OCI-LY7 (cell line): ENCODE measurements around the gene RASD1. TPM values are rescaled to one million over a fixed set of nuclear protein-coding genes. Genes with fewer than 3 reads are reported as not detected.

ENCODE experiments used
- BruUV-seq: library from RNA; stranded (reverse); fragments of 400-500 nt; replicated peaks from 2 replicates; lab custom pipeline; 2021; lab: Mats Ljungman, UMichigan
- CTCF ChIA-PET: fragments of 300-600 bp; sonication (Branson Sonifier 250); formaldehyde crosslinking; loops from one replicate; lab custom pipeline; 2022; ENCODE audit warnings: antibody characterized with exemption; ENCODE audit not compliant: unreplicated experiment; lab: Charles Lee
- POLR2A ChIA-PET: fragments of 300-600 bp; sonication (Branson Sonifier 250); formaldehyde crosslinking; loops from one replicate; lab custom pipeline; 2022; ENCODE audit warnings: antibody characterized with exemption; lab: Charles Lee
- DNase-seq: peaks from one replicate; pipeline ENCODE4 v3.0.0-alpha.2; 2015; ENCODE audit warnings: low spot score
- H2AFZ ChIP-seq: fragments of 200-600 bp; sonication (generic), shearing (Covaris generic); 2 replicates; pipeline ENCODE4 v1.6.1; 2014; ENCODE audit warnings: mild to moderate bottlenecking, antibody characterized with exemption, low read length, moderate library complexity
- H3K27ac ChIP-seq: fragments of 200-600 bp; sonication (generic); 2 replicates; pipeline ENCODE4 v1.5.1; 2014; ENCODE audit warnings: mixed run types, low read depth, mild to moderate bottlenecking, moderate library complexity, low read length, inconsistent platforms; ENCODE audit not compliant: poor library complexity, severe bottlenecking
- H3K36me3 ChIP-seq: fragments of 200-600 bp; sonication (generic); 2 replicates; pipeline ENCODE4 v1.6.1; 2014; ENCODE audit warnings: mild to moderate bottlenecking, antibody characterized with exemption, low read length, moderate library complexity, mixed read lengths; ENCODE audit not compliant: insufficient read depth
- H3K4me1 ChIP-seq: fragments of 200-600 bp; sonication (generic); 2 replicates; pipeline ENCODE4 v1.5.1; 2014; ENCODE audit warnings: mild to moderate bottlenecking, low read length; ENCODE audit not compliant: insufficient read depth, poor library complexity, severe bottlenecking
- H3K4me2 ChIP-seq: fragments of 200-600 bp; sonication (generic); 2 replicates; pipeline ENCODE4 v1.6.1; 2014; ENCODE audit warnings: mild to moderate bottlenecking, low read length
- H3K4me3 ChIP-seq: fragments of 200-600 bp; sonication (generic); 2 replicates; pipeline ENCODE4 v1.5.1; 2014; ENCODE audit warnings: mild to moderate bottlenecking, low read depth, low read length; ENCODE audit not compliant: poor library complexity, severe bottlenecking
- H3K79me2 ChIP-seq: fragments of 200-600 bp; sonication (generic); 2 replicates; pipeline ENCODE4 v1.6.1; 2016; ENCODE audit warnings: low read depth, mild to moderate bottlenecking, low read length, moderate library complexity, mixed read lengths; ENCODE audit not compliant: insufficient read depth
- H3K9me2 ChIP-seq: fragments of 200-600 bp; sonication (generic); 2 replicates; pipeline ENCODE4 v1.6.1; 2016; ENCODE audit warnings: mild to moderate bottlenecking, low read length, mixed read lengths; ENCODE audit not compliant: insufficient read depth
- H3K9me3 ChIP-seq: fragments of 200-600 bp; sonication (generic); 2 replicates; pipeline ENCODE4 v1.6.1; 2014; ENCODE audit warnings: mild to moderate bottlenecking, mixed run types, low read length, mixed read lengths
- H4K20me1 ChIP-seq: fragments of 200-600 bp; sonication (generic); 2 replicates; pipeline ENCODE4 v1.6.1; 2014; ENCODE audit warnings: mild to moderate bottlenecking, antibody characterized with exemption, low read length, moderate library complexity, mixed read lengths; ENCODE audit not compliant: insufficient read depth
- EZH2phosphoT487 ChIP-seq: fragments of 200-600 bp; sonication (generic); IDR thresholded peaks from 2 replicates; pipeline ENCODE4 v1.6.1; 2018; ENCODE audit warnings: low read depth, borderline replicate concordance, mild to moderate bottlenecking, mixed run types, antibody characterized with exemption, low read length, moderate library complexity, mixed read lengths
- intact Hi-C: fragments of 100-400 bp; cut with micrococcal nuclease; formaldehyde crosslinking; loops from one replicate; pipeline ENCODE4 v1.10.0; 2022; ENCODE audit not compliant: unreplicated experiment
- total RNA-seq, 2 experiments: library from RNA; depleted of rRNA in 1 of 2; stranded (reverse); fragments of >200 nt in 1 of 2; shearing (Covaris generic) in 1 of 2; gene quantifications; 2 replicates each; pipeline ENCODE4 v1.2.3, GENCODE V29; 2014 to 2022
- TF ChIP-seq, protein P1 (sequence below): fragments of 200-600 bp; sonication (generic); conservative IDR thresholded peaks from 2 replicates; pipeline ENCODE4 v1.5.1; 2014; ENCODE audit warnings: mild to moderate bottlenecking, antibody characterized with exemption, low read length, moderate library complexity, mixed read lengths

Gene RASD1
- total RNA-seq, 2 experiments from 2014 or later, result 0.19 TPM; not detected in 1

- Histone ChIP-seq H3K4me1 (no peaks in the 10 kb centered on the region), H3K9me3 (no peaks in the 10 kb centered on the region), H3K9me2 (no peaks in the 10 kb centered on the region), H3K27ac (no peak overlapping the region), H3K4me2 (no peak overlapping the region), H4K20me1 (no peaks in the 10 kb centered on the region), H3K4me3 (no peak overlapping the region), H2AFZ (no peak overlapping the region), H3K79me2 (no peaks in the 10 kb centered on the region), H3K36me3 (no peaks in the 10 kb centered on the region)
- intact Hi-C loops, result no loop called here
- BruUV-seq, result no TSS peak
- CTCF ChIA-PET, result no interaction called here
- TF ChIP-seq EZH2phosphoT487, result no peak
- DNase-seq, result no peak
- POLR2A ChIA-PET, result interaction anchor here (0.6 to 0.8 kb wide), 2 partner anchors 8 to 13 kb away, joined by 3 read pairs; no protein-coding TSS in a partner anchor
Observed at GRCh38 chr17:17468217-17469010, 27.8 kb downstream of the RASD1 start.

DNA sequence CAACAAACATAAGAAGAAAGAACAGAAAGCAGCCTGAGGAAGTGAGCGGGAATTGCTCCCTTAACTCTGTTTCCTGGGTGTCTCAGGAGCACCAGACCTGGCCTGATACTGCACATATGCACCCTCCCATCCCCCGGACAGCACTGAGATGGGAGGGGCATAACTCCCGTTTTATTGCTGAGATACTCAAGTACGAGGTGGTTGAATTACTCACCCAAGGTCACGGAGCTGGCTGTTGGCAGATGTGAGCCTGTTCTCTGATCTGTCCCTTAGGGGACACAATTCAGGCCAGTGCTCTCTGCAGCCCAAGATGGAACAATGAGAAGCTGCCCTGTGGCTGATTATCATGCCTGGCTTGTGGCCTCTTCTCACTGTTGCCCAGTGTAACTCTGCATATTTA, 28.5 kb downstream of the RASD1 start:
- DNase-seq, result no peak
- Histone ChIP-seq H3K36me3 (no peaks in the 10 kb centered on the region), H3K79me2 (no peaks in the 10 kb centered on the region), H4K20me1 (no peaks in the 10 kb centered on the region), H3K4me2 (no peak overlapping the region), H3K27ac (no peak overlapping the region), H2AFZ (no peak overlapping the region), H3K9me3 (no peaks in the 10 kb centered on the region), H3K4me3 (no peak overlapping the region), H3K4me1 (no peaks in the 10 kb centered on the region), H3K9me2 (no peaks in the 10 kb centered on the region)
- POLR2A ChIA-PET, result interaction anchor here (0.6 kb wide), 1 partner anchor 9 kb away, joined by 3 read pairs; no protein-coding TSS in a partner anchor
- CTCF ChIA-PET, result no interaction called here
- TF ChIP-seq EZH2phosphoT487, result no peak
- TF ChIP-seq, protein P1, sequence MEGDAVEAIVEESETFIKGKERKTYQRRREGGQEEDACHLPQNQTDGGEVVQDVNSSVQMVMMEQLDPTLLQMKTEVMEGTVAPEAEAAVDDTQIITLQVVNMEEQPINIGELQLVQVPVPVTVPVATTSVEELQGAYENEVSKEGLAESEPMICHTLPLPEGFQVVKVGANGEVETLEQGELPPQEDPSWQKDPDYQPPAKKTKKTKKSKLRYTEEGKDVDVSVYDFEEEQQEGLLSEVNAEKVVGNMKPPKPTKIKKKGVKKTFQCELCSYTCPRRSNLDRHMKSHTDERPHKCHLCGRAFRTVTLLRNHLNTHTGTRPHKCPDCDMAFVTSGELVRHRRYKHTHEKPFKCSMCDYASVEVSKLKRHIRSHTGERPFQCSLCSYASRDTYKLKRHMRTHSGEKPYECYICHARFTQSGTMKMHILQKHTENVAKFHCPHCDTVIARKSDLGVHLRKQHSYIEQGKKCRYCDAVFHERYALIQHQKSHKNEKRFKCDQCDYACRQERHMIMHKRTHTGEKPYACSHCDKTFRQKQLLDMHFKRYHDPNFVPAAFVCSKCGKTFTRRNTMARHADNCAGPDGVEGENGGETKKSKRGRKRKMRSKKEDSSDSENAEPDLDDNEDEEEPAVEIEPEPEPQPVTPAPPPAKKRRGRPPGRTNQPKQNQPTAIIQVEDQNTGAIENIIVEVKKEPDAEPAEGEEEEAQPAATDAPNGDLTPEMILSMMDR, result no peak
- BruUV-seq, result no TSS peak
- intact Hi-C loops, result no loop called here

DNA sequence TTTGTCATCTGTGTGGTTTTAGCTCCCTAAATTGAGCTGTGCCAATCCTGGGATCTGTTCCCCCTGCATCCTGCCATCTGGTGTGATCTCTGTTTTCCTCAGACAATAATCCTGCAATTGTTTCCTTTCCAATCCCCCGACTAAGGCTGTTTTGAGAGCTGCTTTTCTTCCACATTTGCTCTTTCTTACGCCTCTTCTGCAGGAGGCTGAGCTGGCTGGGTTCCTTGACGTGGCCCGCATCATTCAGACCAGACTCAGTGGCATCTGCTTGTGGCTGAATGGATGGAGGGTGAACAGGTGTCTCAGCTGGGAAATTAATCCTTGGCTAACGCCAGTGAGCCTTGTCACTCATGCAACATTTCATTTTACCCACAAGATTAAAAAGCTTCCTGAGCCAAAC, 29.2 kb downstream of the RASD1 start:
- Histone ChIP-seq H3K36me3 (no peaks in the 10 kb centered on the region), H2AFZ (no peak overlapping the region), H3K27ac (no peak overlapping the region), H3K9me3 (no peaks in the 10 kb centered on the region), H3K4me2 (no peak overlapping the region), H4K20me1 (no peaks in the 10 kb centered on the region), H3K79me2 (no peaks in the 10 kb centered on the region), H3K4me3 (no peak overlapping the region), H3K4me1 (no peaks in the 10 kb centered on the region), H3K9me2 (no peaks in the 10 kb centered on the region)
- no peak for DNase-seq
- BruUV-seq, result no TSS peak
- intact Hi-C loops, result no loop called here
- TF ChIP-seq, protein P1, result no peak
- no peak for TF ChIP-seq EZH2phosphoT487
- ChIA-PET POLR2A (no interaction called here), CTCF (no interaction called here)
